Astrocyte (in vitro differentiated cells and primary cell): ENCODE data around the gene ALG5.

ENCODE experiments used
- EZH2 ChIP-seq: IDR thresholded peaks from 2 replicates; pipeline ENCODE4 v1.6.1; 2012; ENCODE audit warnings: mild to moderate bottlenecking, low read length, inconsistent platforms; ENCODE audit not compliant: insufficient read depth
- TF ChIP-seq, protein P1 (sequence below): IDR thresholded peaks from 2 replicates; pipeline ENCODE4 v1.5.1; 2011; ENCODE audit warnings: low read depth, mild to moderate bottlenecking, inconsistent platforms, low read length, moderate library complexity; ENCODE audit not compliant: insufficient read depth

DNA sequence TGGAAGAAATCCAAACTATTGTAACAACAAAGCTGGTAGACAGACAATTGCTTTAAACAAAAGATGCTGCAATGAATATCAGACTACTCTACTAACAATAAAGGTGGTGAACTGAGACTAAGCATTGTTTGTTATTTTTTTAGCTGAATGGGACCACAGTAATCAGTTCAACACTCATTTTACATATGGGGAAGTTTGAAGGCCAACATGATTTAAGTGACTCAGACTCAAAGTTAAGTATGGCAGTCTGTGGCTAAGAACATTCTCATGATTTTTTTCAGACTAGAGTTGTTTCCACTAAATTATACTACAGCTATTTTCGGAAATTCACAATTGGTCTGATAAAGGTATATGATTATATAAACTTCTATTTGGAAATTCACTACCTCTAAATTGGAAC lies 11.9 kb upstream of the ALG5 start:
- TF ChIP-seq, protein P1, sequence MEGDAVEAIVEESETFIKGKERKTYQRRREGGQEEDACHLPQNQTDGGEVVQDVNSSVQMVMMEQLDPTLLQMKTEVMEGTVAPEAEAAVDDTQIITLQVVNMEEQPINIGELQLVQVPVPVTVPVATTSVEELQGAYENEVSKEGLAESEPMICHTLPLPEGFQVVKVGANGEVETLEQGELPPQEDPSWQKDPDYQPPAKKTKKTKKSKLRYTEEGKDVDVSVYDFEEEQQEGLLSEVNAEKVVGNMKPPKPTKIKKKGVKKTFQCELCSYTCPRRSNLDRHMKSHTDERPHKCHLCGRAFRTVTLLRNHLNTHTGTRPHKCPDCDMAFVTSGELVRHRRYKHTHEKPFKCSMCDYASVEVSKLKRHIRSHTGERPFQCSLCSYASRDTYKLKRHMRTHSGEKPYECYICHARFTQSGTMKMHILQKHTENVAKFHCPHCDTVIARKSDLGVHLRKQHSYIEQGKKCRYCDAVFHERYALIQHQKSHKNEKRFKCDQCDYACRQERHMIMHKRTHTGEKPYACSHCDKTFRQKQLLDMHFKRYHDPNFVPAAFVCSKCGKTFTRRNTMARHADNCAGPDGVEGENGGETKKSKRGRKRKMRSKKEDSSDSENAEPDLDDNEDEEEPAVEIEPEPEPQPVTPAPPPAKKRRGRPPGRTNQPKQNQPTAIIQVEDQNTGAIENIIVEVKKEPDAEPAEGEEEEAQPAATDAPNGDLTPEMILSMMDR = no peak
- no peak for TF ChIP-seq EZH2
